ENCODE results near the gene ETV7. TPM values are rescaled to one million over a fixed set of nuclear protein-coding genes. Genes with fewer than 3 reads are reported as not detected.

ETV7 gene
- 0.75 and 2.8 TPM in 2 replicates for total RNA-seq (ENCODE audit: low replicate concordance)

GRCh38 chr6:36387440-36388303 lies at the start of gene ETV7:
ETV7 (minus strand) TSS chr6:36387669; CDS start chr6:36387541, 128 bp downstream.

GRCh38 chr6:36336779-36337241 lies 50.7 kb downstream of the ETV7 start, which contains the start of gene BNIP5:
BNIP5 (minus strand) TSS chr6:36336888; CDS start chr6:36330690, 6,198 bp downstream.

Other genes starting within 250 kb of the ETV7 start
- 9.2 and 12.5 TPM in 2 replicates for gene BRPF3, start 190.9 kb downstream of the ETV7 start, total RNA-seq (ENCODE audit: low replicate concordance)
- 0.15 TPM in 1 of 2 replicates, not detected in the other for gene PNPLA1, start 117.6 kb downstream of the ETV7 start, total RNA-seq (ENCODE audit: low replicate concordance)
- gene BNIP5, start 50.8 kb downstream of the ETV7 start, total RNA-seq (ENCODE audit: low replicate concordance) = not detected in 2 replicates
- gene PXT1, start 55.2 kb upstream of the ETV7 start, total RNA-seq (ENCODE audit: low replicate concordance) = 0.08 and 0.12 TPM in 2 replicates
- 64.6 and 84.5 TPM in 2 replicates for gene KCTD20, start 55.3 kb upstream of the ETV7 start, total RNA-seq (ENCODE audit: low replicate concordance)
- gene STK38, start 159.8 kb upstream of the ETV7 start, total RNA-seq (ENCODE audit: low replicate concordance) = 11.9 and 16.0 TPM in 2 replicates
- gene SRSF3, start 206.7 kb upstream of the ETV7 start, total RNA-seq (ENCODE audit: low replicate concordance) = 116 and 166 TPM in 2 replicates

All from smooth muscle cell of the coronary artery (primary cell).